ENCODE results near the gene NOC4L. TPM values are rescaled to one million over a fixed set of nuclear protein-coding genes. Genes with fewer than 3 reads are reported as not detected.

The NOC4L gene
- total RNA-seq, 1 donor = 3.3 TPM

GRCh38 chr12:132196038-132196872 is 52.0 kb downstream of the NOC4L start:
- H3K4me3 ChIP-seq (ENCODE audit: low read length) = no peak overlapping the region
- H3K9me3 ChIP-seq (ENCODE audit: low read depth, low read length) = no peaks in the 10 kb centered on the region
- H3K27me3 ChIP-seq (ENCODE audit: insufficient read depth, low read length) = no peaks in the 10 kb centered on the region
- no peaks in the 10 kb centered on the region for H3K4me1 ChIP-seq (ENCODE audit: insufficient read depth, low read length)

GRCh38 chr12:132196873-132197390 is 52.7 kb downstream of the NOC4L start:
- no peaks in the 10 kb centered on the region for H3K4me1 ChIP-seq (ENCODE audit: insufficient read depth, low read length)
- no peak overlapping the region for H3K4me3 ChIP-seq (ENCODE audit: low read length)
- no peaks in the 10 kb centered on the region for H3K9me3 ChIP-seq (ENCODE audit: low read depth, low read length)
- H3K27me3 ChIP-seq (ENCODE audit: insufficient read depth, low read length) = no peaks in the 10 kb centered on the region

GRCh38 chr12:132197581-132198354 is 53.5 kb downstream of the NOC4L start:
- Histone ChIP-seq H3K27me3 (ENCODE audit: insufficient read depth, low read length) (no peaks in the 10 kb centered on the region), H3K4me3 (ENCODE audit: low read length) (no peak overlapping the region), H3K9me3 (ENCODE audit: low read depth, low read length) (no peaks in the 10 kb centered on the region), H3K4me1 (ENCODE audit: insufficient read depth, low read length) (no peaks in the 10 kb centered on the region)

DNA sequence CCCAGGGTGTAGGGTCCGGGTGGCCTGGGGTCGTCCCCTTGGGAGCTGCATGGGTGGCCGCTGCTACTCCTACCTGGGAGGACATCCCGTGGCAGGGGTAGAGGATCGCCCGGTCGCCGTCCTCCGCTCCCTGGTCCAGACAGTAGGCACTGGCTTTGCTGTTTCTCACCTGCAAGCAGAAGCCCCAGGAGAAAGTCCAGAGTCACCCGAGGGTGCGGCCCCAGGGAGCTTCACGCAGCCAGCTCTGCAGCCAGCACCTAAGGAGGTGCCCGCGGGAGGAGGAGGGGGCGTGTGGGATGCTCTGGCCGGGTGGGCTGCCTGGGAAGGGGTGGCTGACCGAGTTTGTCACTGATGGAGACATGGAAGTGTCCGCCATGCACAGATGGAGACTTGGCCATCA is 54.8 kb downstream of the NOC4L start:
- Histone ChIP-seq H3K4me3 (ENCODE audit: low read length) (no peak overlapping the region), H3K4me1 (ENCODE audit: insufficient read depth, low read length) (no peaks in the 10 kb centered on the region), H3K27me3 (ENCODE audit: insufficient read depth, low read length) (no peaks in the 10 kb centered on the region), H3K9me3 (ENCODE audit: low read depth, low read length) (no peaks in the 10 kb centered on the region)

DNA sequence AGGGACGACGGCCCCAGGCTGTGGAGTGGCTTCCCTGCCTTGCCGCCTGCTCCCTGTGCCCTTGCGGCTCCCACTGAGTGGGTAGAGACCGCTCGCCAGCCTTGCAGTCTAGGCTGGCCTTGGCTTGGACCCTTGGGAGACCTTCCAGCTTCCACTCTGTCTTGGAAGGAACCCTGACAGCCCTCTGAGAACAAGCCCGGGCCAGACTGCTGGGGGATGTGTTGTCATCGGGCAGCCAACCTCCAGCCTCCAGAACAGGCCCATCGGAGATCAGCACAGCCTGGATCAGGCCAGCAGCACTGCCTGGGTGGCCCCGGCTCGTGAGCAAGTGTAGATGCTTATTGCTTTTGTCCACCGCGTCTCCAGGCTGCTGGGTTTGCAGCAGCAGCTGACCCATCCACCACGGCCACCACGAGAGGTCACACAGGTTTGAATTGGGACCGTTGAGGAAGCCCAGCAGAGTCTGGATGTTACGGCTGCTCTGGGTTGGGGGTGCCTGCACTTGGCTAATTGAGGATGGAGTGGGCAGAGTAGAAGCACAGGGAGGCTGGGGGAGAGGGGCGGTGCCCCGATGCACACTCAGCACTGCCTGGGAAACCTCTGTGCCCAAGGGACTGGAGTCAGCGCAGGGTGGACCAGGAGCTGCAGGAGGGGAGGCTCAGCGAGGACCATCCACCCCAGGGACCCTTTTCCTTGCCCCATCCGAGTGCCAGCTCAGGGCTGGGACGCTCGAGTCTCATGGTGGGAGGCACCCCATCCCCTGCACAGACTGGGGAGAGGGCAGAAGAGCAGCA is 55.5 kb downstream of the NOC4L start:
- no peaks in the 10 kb centered on the region for H3K4me1 ChIP-seq (ENCODE audit: insufficient read depth, low read length)
- H3K9me3 ChIP-seq (ENCODE audit: low read depth, low read length) = no peaks in the 10 kb centered on the region
- no peak overlapping the region for H3K4me3 ChIP-seq (ENCODE audit: low read length)
- H3K27me3 ChIP-seq (ENCODE audit: insufficient read depth, low read length) = no peaks in the 10 kb centered on the region

GRCh38 chr12:132200800-132201199 is 56.5 kb downstream of the NOC4L start:
- Histone ChIP-seq H3K9me3 (ENCODE audit: low read depth, low read length) (no peaks in the 10 kb centered on the region), H3K4me1 (ENCODE audit: insufficient read depth, low read length) (no peaks in the 10 kb centered on the region), H3K27me3 (ENCODE audit: insufficient read depth, low read length) (peaks cover 8% of the 10 kb centered on the region), H3K4me3 (ENCODE audit: low read length) (no peak overlapping the region)

DNA sequence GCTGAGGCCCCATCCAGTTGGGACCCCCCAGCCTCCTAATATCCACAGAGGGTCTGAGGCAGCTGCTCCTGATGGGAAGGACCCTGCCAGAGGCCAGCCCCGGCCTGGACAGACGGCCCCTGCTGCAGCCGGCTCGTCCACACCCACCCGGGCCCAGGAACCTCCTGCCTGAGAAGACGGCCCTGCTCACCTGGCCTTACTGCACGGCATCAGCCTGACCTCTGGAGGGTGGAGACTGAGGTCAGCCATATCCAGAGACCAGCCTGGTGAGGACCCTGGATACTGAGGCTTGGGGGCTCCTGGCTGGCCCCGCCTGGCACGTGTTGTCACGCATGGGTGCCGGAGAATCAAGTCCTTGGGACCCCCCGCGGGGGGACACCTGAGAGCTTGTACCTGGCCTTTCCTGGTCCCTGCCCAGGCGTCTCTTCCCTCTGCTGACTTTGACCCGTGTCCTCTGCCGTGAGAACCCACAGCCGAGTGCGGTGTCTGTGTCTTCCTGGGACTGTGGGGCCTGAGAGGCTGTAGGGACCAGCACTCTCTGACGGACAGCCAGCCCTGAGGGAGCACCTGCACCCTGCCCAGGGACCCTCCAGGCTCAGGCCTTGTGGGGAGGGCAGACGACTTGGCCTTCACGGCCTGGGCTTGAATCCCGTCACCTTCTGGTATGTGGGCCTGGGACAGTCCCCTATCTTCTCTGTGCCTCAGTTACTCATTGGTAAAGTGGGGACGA is 57.3 kb downstream of the NOC4L start:
- Histone ChIP-seq H3K4me3 (ENCODE audit: low read length) (no peak overlapping the region), H3K9me3 (ENCODE audit: low read depth, low read length) (no peaks in the 10 kb centered on the region), H3K27me3 (ENCODE audit: insufficient read depth, low read length) (peaks cover 11% of the 10 kb centered on the region), H3K4me1 (ENCODE audit: insufficient read depth, low read length) (no peaks in the 10 kb centered on the region)

Other genes starting within 250 kb of the NOC4L start
- gene ULK1, start 249.8 kb upstream of the NOC4L start, total RNA-seq = 25.8 TPM
- gene PUS1, start 215.2 kb upstream of the NOC4L start, total RNA-seq = 4.5 TPM
- gene EP400, start 194.5 kb upstream of the NOC4L start, total RNA-seq = 20.5 TPM
- gene DDX51, start 138 bp upstream of the NOC4L start, total RNA-seq = 14.8 TPM
- gene GALNT9, start 185.1 kb downstream of the NOC4L start, total RNA-seq = 0.63 TPM

Data from mononuclear cell (primary cell).